Endothelial cell of umbilical vein (primary cell): ENCODE data around the gene RANGAP1.

Source experiments
- CTCF ChIP-seq, 2 donors: IDR thresholded peaks; 1 replicate in 1 of 2; 2 replicates in 1 of 2; pipeline ENCODE4 v1.5.1; 2011; ENCODE audit warnings: low read length in 2 of 2, mild to moderate bottlenecking in 2 of 2, moderate library complexity in 2 of 2, control low read depth in 1 of 2, inconsistent platforms in 1 of 2, low read depth in 1 of 2; ENCODE audit not compliant: insufficient read depth in 1 of 2; ENCODE audit errors: extremely low read depth in 1 of 2
- EZH2 ChIP-seq: IDR thresholded peaks from 2 replicates; pipeline ENCODE4 v1.6.1; 2012; ENCODE audit warnings: borderline replicate concordance, low read depth, mild to moderate bottlenecking, moderate library complexity, low read length, inconsistent platforms; ENCODE audit not compliant: severe bottlenecking
- POLR2A ChIP-seq: IDR thresholded peaks from 2 replicates; pipeline ENCODE4 v1.6.1; 2012; ENCODE audit warnings: low read depth, mild to moderate bottlenecking, control low read depth, low read length
- POLR2AphosphoS5 ChIP-seq: IDR thresholded peaks from 2 replicates; pipeline ENCODE4 v1.6.1; 2012; ENCODE audit warnings: low read depth, mild to moderate bottlenecking, control low read depth, low read length, moderate library complexity; ENCODE audit not compliant: insufficient read depth

- TF ChIP-seq EZH2 (no peak), POLR2AphosphoS5 (no peak), CTCF (IDR thresholded peaks at IDR 0.05; ENCODE audit: extremely low read depth in 1 of 2, insufficient read depth in 1 of 2, low read depth in 1 of 2, low read length in 2 of 2) (no peak), POLR2A (no peak)
Observed at GRCh38 chr22:41273128-41273527, 12.9 kb downstream of the RANGAP1 start.
